Caco-2 (cell line): ENCODE data around the gene TMEM132D. TPM values are rescaled to one million over a fixed set of nuclear protein-coding genes. Genes with fewer than 3 reads are reported as not detected.

Source experiments
- BruUV-seq: library from RNA; stranded (reverse); fragments of 400-500 nt; replicated peaks from 2 replicates; lab custom pipeline; 2021; lab: Mats Ljungman, UMichigan
- CTCF ChIA-PET: fragments of 300-600 bp; sonication (Branson Sonifier 250); formaldehyde crosslinking; loops from one replicate; lab custom pipeline; 2022; ENCODE audit warnings: antibody characterized with exemption; lab: Charles Lee
- POLR2A ChIA-PET: fragments of 300-600 bp; sonication (Branson Sonifier 250); formaldehyde crosslinking; loops from one replicate; lab custom pipeline; 2022; ENCODE audit warnings: antibody characterized with exemption; lab: Charles Lee
- DNase-seq, 2 experiments: peaks; one replicate each; pipeline versions ENCODE4 v3.0.0 to v3.0.0-alpha.2; 2020 to 2022
- H3K27me3 ChIP-seq: replicated peaks from 2 replicates; pipeline ENCODE4 v1.6.0; 2011; ENCODE audit warnings: low read length; ENCODE audit not compliant: control insufficient read depth, insufficient read depth
- H3K36me3 ChIP-seq: 2 replicates; pipeline ENCODE4 v1.5.1; 2011; ENCODE audit warnings: low read length; ENCODE audit not compliant: control insufficient read depth, insufficient read depth
- H3K4me1 ChIP-seq: fragments of 250-450 bp; sonication (Bioruptor Pico); 2 replicates; pipeline ENCODE4 v1.5.1; 2020; ENCODE audit warnings: mild to moderate bottlenecking
- H3K4me3 ChIP-seq: 2 replicates; pipeline ENCODE4 v1.5.1; 2011; ENCODE audit warnings: low read depth, mild to moderate bottlenecking, control low read depth, low read length
- H3K9me3 ChIP-seq: fragments of 250-450 bp; sonication (Bioruptor Pico); 2 replicates; pipeline ENCODE4 v1.5.1; 2020; ENCODE audit warnings: mild to moderate bottlenecking, moderate library complexity
- H3K27ac Mint-ChIP-seq: one replicate; pipeline ENCODE4 v1.8.0; 2022; ENCODE audit warnings: mixed read lengths; ENCODE audit not compliant: unreplicated experiment
- H3K27me3 Mint-ChIP-seq: one replicate; pipeline ENCODE4 v1.8.0; 2022; ENCODE audit warnings: mixed read lengths; ENCODE audit not compliant: insufficient read depth, unreplicated experiment
- H3K36me3 Mint-ChIP-seq: one replicate; pipeline ENCODE4 v1.8.0; 2022; ENCODE audit warnings: mild to moderate bottlenecking, mixed read lengths; ENCODE audit not compliant: insufficient read depth, unreplicated experiment
- H3K4me1 Mint-ChIP-seq: one replicate; pipeline ENCODE4 v1.8.0; 2022; ENCODE audit warnings: low read depth, mixed read lengths; ENCODE audit not compliant: unreplicated experiment
- H3K4me3 Mint-ChIP-seq: one replicate; pipeline ENCODE4 v1.8.0; 2022; ENCODE audit warnings: mild to moderate bottlenecking, moderate library complexity, mixed read lengths; ENCODE audit not compliant: unreplicated experiment
- H3K9me3 Mint-ChIP-seq: one replicate; pipeline ENCODE4 v1.8.0; 2022; ENCODE audit warnings: mixed read lengths; ENCODE audit not compliant: unreplicated experiment
- CTCF ChIP-seq, 2 experiments: fragments of 200-600 bp in 1 of 2; IDR thresholded peaks; 1 replicate in 1 of 2; 2 replicates in 1 of 2; pipeline versions ENCODE4 v1.5.1 to v1.8.0; 2011 to 2022; ENCODE audit warnings: antibody characterized with exemption in 1 of 2, control low read depth in 1 of 2, inconsistent platforms in 1 of 2, low read depth in 1 of 2, low read length in 1 of 2, mild to moderate bottlenecking in 1 of 2, moderate library complexity in 1 of 2; ENCODE audit not compliant: insufficient read depth in 1 of 2, severe bottlenecking in 1 of 2, unreplicated experiment in 1 of 2
- intact Hi-C: fragments of 100-400 bp; cut with micrococcal nuclease; formaldehyde crosslinking; loops from one replicate; pipeline ENCODE4 v1.10.0; 2022; ENCODE audit not compliant: unreplicated experiment
- total RNA-seq: library from RNA; stranded (reverse); gene quantifications from 2 replicates; pipeline ENCODE4 v1.2.3, GENCODE V29; 2022

TMEM132D gene
- total RNA-seq, 1 experiment from 2014 or later = not detected

GRCh38 chr12:129383956-129384355, 519.9 kb downstream of the TMEM132D start:
- Histone ChIP-seq H3K9me3 (peaks cover 5% of the 10 kb centered on the region), H3K27me3 (no peaks in the 10 kb centered on the region), H3K4me3 (no peak overlapping the region), H3K4me1 (no peaks in the 10 kb centered on the region), H3K36me3 (no peaks in the 10 kb centered on the region)
- no peak for DNase-seq
- H3K27me3 Mint-ChIP-seq = no peaks in the 10 kb centered on the region
- H3K4me3 Mint-ChIP-seq = no peak overlapping the region
- ChIA-PET POLR2A (no interaction called here), CTCF (no interaction called here)
- no peaks in the 10 kb centered on the region for H3K4me1 Mint-ChIP-seq
- H3K36me3 Mint-ChIP-seq = no peaks in the 10 kb centered on the region
- no TSS peak for BruUV-seq
- no peaks in the 10 kb centered on the region for H3K9me3 Mint-ChIP-seq
- intact Hi-C loops = no loop called here
- no peak overlapping the region for H3K27ac Mint-ChIP-seq
- no peak for TF ChIP-seq CTCF (IDR thresholded peaks at IDR 0.05; ENCODE audit: insufficient read depth in 1 of 2, low read depth in 1 of 2, low read length in 1 of 2, severe bottlenecking in 1 of 2, unreplicated experiment in 1 of 2)

DNA sequence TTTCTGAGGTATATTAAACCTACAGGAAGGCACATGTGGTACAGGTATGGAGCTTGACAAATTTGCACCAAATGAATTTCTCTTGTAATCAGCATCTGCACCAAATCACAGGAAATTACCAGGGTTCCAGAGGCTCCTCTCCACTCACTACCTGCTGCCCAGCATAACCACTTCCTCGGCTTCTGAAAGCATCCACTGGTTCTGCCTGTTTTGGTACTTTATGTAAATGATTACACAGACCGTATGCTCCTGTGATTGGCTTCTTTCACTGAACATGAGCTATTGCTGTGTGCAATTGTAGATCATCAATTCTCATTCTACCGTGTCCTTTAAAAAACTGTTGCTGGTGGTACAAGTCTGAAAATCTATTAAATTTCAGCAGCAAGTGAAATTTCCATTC, 522.1 kb downstream of the TMEM132D start:
- no peaks in the 10 kb centered on the region for H3K9me3 ChIP-seq
- no peaks in the 10 kb centered on the region for H3K4me1 Mint-ChIP-seq
- H3K27me3 ChIP-seq = no peaks in the 10 kb centered on the region
- TF ChIP-seq CTCF (IDR thresholded peaks at IDR 0.05; ENCODE audit: insufficient read depth in 1 of 2, low read depth in 1 of 2, low read length in 1 of 2, severe bottlenecking in 1 of 2, unreplicated experiment in 1 of 2) = no peak
- H3K4me3 ChIP-seq = no peak overlapping the region
- no peaks in the 10 kb centered on the region for H3K9me3 Mint-ChIP-seq
- no peak overlapping the region for H3K4me3 Mint-ChIP-seq
- no peak for DNase-seq
- intact Hi-C loops = no loop called here
- no peaks in the 10 kb centered on the region for H3K4me1 ChIP-seq
- H3K27ac Mint-ChIP-seq = no peak overlapping the region
- ChIA-PET POLR2A (no interaction called here), CTCF (no interaction called here)
- H3K36me3 Mint-ChIP-seq = no peaks in the 10 kb centered on the region
- H3K27me3 Mint-ChIP-seq = no peaks in the 10 kb centered on the region
- H3K36me3 ChIP-seq = no peaks in the 10 kb centered on the region
- BruUV-seq = no TSS peak

DNA sequence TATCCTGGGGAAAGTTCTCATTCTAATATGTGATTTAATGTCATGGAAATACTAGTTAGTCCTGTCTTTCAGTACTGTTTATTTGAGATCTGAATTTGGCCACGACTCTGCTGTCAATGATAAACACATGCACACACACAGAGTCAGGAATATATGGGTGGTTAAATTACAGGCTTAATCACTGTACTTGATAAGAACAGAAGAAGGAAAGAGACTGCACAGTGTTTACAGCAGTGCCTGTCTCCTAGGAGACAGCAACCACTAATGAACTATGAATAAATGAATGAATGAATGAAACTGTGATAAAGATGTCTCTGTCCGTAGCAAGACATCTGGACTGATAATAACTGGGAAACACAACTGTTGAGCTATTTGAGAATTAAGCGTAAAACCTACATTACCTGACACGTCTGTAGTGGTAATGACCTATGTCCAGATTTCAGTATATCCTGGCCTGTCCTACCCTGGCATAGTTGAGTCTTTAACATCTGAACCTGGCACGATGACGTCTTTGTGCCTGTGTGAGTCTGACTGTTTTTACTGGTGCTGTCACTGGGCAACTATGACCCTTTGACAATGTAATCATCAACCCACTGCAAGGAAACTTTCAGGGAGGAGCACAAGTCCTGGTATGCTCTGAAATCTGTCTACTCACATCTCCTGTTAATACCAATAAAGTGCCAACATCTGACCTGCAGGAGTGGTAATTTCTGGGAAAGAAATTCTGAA, 524.6 kb downstream of the TMEM132D start:
- CTCF ChIA-PET = no interaction called here
- intact Hi-C loops = no loop called here
- Mint-ChIP-seq H3K4me1 (no peaks in the 10 kb centered on the region), H3K9me3 (no peaks in the 10 kb centered on the region), H3K27ac (no peak overlapping the region), H3K27me3 (no peaks in the 10 kb centered on the region), H3K36me3 (no peaks in the 10 kb centered on the region), H3K4me3 (no peak overlapping the region)
- no peak overlapping the region for H3K4me3 ChIP-seq
- TF ChIP-seq CTCF (IDR thresholded peaks at IDR 0.05; ENCODE audit: insufficient read depth in 1 of 2, low read depth in 1 of 2, low read length in 1 of 2, severe bottlenecking in 1 of 2, unreplicated experiment in 1 of 2) = no peak
- H3K9me3 ChIP-seq = no peaks in the 10 kb centered on the region
- no peaks in the 10 kb centered on the region for H3K27me3 ChIP-seq
- DNase-seq = no peak
- BruUV-seq = no TSS peak
- POLR2A ChIA-PET = no interaction called here
- no peaks in the 10 kb centered on the region for H3K36me3 ChIP-seq
- no peaks in the 10 kb centered on the region for H3K4me1 ChIP-seq
